CD4-positive, alpha-beta T cell treated with Interleukin-2 at 100 ng/mL for 4 hours (primary cell): Measurements from ENCODE around the gene SNX22.

Experiments
- DNase-seq: peaks from one replicate; pipeline ENCODE4 v3.0.0-alpha.2; 2020; ENCODE audit warnings: low spot score

The SNX22 gene

DNA sequence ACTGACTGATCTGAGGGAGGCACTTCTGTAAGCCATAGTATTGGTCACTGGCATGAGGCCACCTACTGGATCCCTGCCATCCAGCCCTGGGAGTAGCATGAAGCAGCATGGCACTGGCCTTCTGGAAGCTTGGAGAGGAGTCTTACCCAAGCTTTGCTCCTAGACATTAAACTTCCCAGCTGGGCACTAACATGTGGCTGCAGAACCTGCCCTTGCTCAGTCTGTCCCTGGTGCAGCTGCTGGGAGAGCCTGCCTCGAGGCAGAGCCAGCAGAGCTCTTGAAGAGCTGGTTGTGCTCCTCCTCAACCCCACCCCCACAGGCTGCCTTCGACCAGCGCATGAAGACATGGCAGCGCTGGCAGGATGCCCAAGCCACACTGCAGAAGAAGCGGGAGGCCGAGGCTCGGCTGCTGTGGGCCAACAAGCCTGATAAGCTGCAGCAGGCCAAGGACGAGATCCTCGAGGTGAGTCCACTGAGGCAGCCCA is 17.1 kb upstream of the SNX22 start:
- no peak for DNase-seq

DNA sequence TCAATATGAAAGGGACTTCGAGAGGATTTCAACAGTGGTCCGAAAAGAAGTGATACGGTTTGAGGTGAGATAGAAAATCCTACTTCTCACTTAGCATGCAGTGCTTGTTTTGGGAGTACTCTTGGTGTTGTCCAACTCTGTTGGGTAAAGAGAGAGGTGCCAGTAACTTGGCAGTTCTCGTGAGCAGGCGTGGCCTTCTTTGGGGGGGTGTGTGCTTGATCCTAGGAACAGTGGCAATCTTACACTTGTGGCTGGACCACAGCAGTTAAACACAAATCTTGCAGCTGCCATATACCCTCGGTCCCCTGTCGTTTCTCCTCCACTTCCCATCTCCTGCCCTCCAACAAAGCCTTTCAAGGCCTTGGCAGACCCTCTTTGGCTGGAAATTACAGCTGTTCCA is 15.2 kb upstream of the SNX22 start:
- no peak for DNase-seq

DNA sequence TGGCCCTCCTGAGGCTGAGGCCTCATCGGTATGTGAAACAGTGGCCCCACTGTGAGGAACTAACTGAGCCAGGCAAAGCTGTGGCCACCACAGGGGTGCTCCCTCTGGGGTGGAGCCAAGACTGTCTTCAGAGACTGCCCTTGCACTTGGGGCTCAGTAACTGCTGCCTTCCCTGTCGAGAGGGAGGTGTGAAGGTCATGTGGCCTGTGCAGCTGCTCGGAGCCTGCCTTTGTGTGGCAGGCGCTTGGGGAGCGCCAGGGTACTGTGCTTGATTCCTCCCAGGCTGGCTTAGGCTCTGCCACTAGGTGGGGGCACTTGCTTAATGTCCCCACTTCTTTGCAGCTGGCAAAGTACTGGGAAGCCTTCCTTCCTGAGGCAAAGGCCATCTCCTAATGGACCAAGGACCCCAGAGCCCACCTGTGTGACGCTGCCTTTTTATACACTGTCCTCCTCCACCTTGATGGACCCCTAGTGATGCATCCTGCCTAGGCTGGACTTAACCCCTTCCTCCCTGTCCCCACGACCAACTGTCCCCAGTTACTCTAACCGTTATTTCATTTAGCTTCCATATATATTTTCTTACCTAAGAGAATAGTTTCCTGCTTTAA is 14.2 kb upstream of the SNX22 start:
- DNase-seq: no peak

- DNase-seq: no peak
Measured at GRCh38 chr15:64138331-64138941, 13.1 kb upstream of the SNX22 start.

- no peak for DNase-seq
Measured at GRCh38 chr15:64141798-64142512, 9.6 kb upstream of the SNX22 start.

DNA sequence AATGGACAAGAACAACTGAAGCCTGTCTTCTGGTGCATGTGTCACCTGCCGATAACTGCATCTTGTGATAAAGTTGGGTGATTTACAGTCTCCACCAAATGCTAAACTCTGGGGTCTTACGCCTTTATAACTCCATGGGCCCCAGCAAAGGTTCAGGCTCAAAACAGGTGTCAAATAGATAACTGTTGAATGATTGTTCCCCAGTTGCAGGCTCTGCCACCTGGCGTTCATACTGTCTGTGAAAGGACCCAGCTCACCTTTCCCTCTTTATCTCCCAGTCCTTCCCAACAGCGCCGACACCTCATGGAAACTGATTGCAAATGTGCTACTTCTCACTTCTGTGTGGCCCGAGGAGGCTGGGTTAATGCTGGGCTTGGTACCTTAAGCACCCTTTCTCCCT is 8.3 kb upstream of the SNX22 start:
- no peak for DNase-seq

DNA sequence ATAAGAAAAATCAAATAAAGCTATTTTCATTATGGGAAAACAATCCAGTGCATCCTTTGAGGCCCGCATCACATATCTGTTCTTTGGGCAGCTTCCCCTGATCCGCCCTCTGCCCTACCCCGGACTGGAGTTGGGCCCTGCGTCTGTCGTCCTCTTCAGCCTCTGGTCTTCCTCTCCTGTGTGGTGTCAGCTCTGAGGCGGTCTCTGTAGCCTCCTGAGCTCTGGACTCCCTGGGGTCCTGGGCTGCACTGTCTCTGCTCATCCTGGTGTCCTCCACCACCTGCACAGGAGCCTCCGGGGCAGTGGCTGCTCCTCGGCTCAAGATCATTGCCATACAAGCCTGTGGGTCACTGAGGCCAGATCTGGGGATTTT is 7.4 kb upstream of the SNX22 start:
- no peak for DNase-seq

- DNase-seq: no peak
Measured at GRCh38 chr15:64144565-64145281, 6.8 kb upstream of the SNX22 start.

GRCh38 chr15:64146041-64146440 is 5.5 kb upstream of the SNX22 start:
- no peak for DNase-seq

- DNase-seq: no peak
Measured at GRCh38 chr15:64146520-64146884, 5.0 kb upstream of the SNX22 start.

DNA sequence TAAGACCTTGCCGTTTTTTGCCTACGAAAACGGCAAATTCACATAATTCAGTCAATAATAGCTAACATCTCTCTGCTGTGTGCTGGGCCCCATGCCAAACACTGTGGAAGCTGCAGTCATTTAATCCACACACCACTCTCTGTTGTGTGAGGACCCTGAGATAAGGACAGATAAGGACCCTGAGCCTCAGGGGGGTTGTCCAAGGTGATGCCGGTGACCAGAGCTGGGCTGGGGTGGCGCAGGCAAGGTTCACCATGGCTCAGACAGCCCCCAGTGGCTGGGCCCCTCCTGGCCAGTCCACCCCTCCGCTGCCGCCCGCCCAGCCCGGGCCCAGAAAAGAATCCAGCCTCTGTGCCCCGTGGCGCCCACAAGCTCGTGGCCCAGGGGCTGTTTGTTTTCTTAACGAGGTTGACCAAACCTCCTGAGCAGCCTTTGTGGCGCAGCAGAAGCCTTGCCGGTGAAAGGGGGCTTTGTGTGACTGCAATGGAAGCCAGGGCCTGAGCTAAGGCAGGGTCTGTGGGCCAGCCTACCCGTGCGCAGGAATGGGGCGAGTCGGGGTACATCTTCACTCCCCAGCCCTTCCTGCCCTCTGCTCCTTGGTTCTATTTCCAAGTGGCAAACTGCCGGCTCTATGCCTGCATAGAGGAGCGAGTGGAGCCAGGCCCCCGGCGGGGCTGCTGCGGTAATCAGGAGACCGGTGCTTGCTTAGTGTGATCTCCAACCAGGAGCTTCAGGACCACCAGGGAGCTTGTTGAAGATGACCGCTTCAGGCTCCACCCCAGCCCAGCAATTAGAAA is 4.4 kb upstream of the SNX22 start:
- DNase-seq: no peak

DNA sequence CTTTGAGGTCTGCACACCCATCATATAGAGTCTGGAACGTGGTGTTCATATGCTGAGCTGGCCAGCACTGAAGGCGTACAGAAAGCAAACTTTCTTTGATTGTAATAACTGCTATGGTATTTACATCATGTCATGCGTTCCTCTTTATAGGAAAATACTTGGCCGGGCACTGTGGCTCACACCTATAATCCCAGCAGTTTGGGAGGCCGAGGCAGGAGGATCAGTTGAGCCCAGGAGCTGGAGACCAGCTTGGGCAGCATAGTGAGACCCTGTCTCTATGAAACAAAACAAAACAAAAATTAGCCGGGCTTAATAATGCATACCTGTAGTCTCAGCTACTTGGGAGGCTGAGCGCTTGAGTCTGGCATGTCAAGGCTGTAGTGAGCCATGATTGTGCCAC is 3.4 kb upstream of the SNX22 start:
- no peak for DNase-seq

DNA sequence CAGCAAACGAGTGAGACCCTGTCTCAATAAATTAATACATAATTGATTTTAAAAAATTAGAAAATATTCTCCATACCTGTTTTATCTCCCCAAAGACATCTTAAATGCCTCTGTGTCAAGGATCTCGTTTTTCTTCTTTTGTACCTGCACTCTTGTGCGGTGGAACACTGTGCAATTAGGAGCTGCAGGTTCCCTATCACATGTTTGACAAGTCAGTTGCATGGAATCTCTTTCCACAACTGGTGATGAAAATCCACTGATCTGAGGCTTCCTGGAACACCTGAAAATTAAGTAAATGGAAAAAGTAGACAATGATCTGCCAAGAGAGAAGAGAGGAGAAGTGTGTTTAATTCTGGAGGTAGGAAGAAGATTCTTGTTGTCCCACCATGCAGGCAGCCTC is 3.0 kb upstream of the SNX22 start:
- DNase-seq: no peak

- DNase-seq: no peak
Measured at GRCh38 chr15:64149424-64149823, 2.1 kb upstream of the SNX22 start.

- DNase-seq: no peak
Measured at GRCh38 chr15:64149893-64150578, 1.5 kb upstream of the SNX22 start.

GRCh38 chr15:64152507-64153387 is 1.2 kb downstream of the SNX22 start:
- no peak for DNase-seq

- peak; percentile 92 for DNase-seq
Measured at GRCh38 chr15:64153480-64154367, 2.2 kb downstream of the SNX22 start.

DNA sequence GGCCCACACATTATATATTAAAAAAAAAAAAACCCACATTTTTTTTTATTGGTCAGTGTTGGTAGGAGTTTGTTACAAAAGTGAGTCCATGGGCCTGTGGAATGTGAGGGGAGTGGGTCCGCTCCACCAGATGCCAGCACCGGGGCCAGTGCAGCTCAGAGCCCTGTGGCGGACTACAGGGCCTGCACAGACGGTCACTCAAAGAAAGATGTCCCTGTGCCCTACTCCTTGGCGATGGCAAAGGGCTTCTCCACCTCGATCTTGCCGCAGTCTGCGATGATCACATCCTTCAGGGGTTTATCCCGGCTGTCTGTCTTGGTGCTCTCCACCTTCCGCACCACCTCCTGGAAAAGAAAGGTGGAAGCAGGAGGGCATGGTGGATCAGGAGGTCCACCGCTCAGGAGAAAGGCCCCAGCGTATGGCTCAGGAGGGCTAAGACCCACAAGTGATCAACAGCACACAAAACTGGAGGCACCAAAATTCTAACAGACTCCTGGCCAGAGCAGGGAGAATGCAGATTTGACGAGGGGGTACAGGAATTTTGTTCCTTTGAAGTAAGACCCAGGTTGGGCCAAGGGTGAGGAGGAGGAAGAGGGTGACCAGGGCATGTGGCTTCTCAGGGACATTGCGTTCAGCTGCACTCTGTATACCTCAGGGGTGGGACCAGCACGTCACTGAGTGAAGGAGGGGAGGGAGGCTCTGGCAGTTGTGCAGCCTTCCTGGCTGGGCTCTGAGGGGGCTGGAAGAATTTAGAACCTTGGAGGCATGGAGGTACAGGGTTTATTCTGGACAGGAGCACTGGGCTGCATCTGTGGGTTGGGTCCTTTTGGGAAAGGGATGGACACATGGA is 4.5 kb downstream of the SNX22 start:
- DNase-seq: no peak
